Skeletal muscle cell (primary cell): ENCODE measurements around the gene GALR3.
A peak's percentile ranks its signal among the peaks of the same experiment; 100 is the strongest.

Experiments
- DNase-seq: peaks from one replicate; pipeline ENCODE4 v3.0.0-alpha.2; 2010; ENCODE audit warnings: low read depth
- H3K4me3 ChIP-seq: 2 replicates; pipeline ENCODE4 v1.5.1; 2011; ENCODE audit warnings: low read depth, mild to moderate bottlenecking, control low read depth, low read length, moderate library complexity

GALR3 gene

GRCh38 chr22:37818409-37819104 lies 4.6 kb upstream of the GALR3 start:
- no peak for DNase-seq
- peak overlapping the region; percentile 31 for H3K4me3 ChIP-seq

- peak overlapping the region; percentile 31 for H3K4me3 ChIP-seq
These were observed 4.1 kb upstream of the GALR3 start for GRCh38 chr22:37819105-37819433.

GRCh38 chr22:37820350-37820749 lies 2.8 kb upstream of the GALR3 start:
- H3K4me3 ChIP-seq: no peak overlapping the region
- DNase-seq: no peak

More at GRCh38 chr22:37819105-37819433, 4.1 kb upstream of the GALR3 start:
- DNase-seq: no peak

- no peak overlapping the region for H3K4me3 ChIP-seq
- DNase-seq: no peak
These were observed 926 bp upstream of the GALR3 start for GRCh38 chr22:37822079-37822833.

- peak overlapping the region; percentile 38 for H3K4me3 ChIP-seq
- DNase-seq: no peak
These were observed 1.8 kb downstream of the GALR3 start for GRCh38 chr22:37824674-37825641.

GRCh38 chr22:37827056-37827455 lies 3.9 kb downstream of the GALR3 start:
- H3K4me3 ChIP-seq: no peak overlapping the region
- DNase-seq: no peak

GRCh38 chr22:37830093-37830842 lies 7.1 kb downstream of the GALR3 start:
- no peak for DNase-seq
- no peak overlapping the region for H3K4me3 ChIP-seq

GRCh38 chr22:37831472-37831871 lies 8.3 kb downstream of the GALR3 start:
- H3K4me3 ChIP-seq: no peak overlapping the region
- no peak for DNase-seq

GRCh38 chr22:37832022-37832857 lies 9.1 kb downstream of the GALR3 start:
- no peak for DNase-seq
- no peak overlapping the region for H3K4me3 ChIP-seq

GRCh38 chr22:37842015-37842793 lies 19.0 kb downstream of the GALR3 start:
- no peak overlapping the region for H3K4me3 ChIP-seq
- DNase-seq: no peak

GRCh38 chr22:37843741-37844089 lies 20.5 kb downstream of the GALR3 start:
- H3K4me3 ChIP-seq: peak overlapping the region; percentile 67

GRCh38 chr22:37844904-37845329 lies 21.7 kb downstream of the GALR3 start:
- DNase-seq: no peak
- H3K4me3 ChIP-seq: peak overlapping the region; percentile 67

More at GRCh38 chr22:37843741-37844089, 20.5 kb downstream of the GALR3 start:
- no peak for DNase-seq

GRCh38 chr22:37846433-37846832 lies 23.3 kb downstream of the GALR3 start:
- DNase-seq: no peak
- no peak overlapping the region for H3K4me3 ChIP-seq

GRCh38 chr22:37848587-37849088 lies 25.5 kb downstream of the GALR3 start:
- no peak for DNase-seq
- H3K4me3 ChIP-seq: peak overlapping the region; percentile 86

GRCh38 chr22:37849089-37849751 lies 26.0 kb downstream of the GALR3 start, which contains the start of gene EIF3L:
TSS of gene EIF3L (plus strand) at chr22:37849419. CDS start at chr22:37849450, 31 bp downstream.
- peak; percentile 49 for DNase-seq
- peak within 1 kb of the TSS; percentile 86 for H3K4me3 ChIP-seq

- no peak overlapping the region for H3K4me3 ChIP-seq
- no peak for DNase-seq
These were observed 27.6 kb downstream of the GALR3 start for GRCh38 chr22:37850801-37851200.

GRCh38 chr22:37852418-37852817 lies 29.2 kb downstream of the GALR3 start:
- no peak for DNase-seq
- H3K4me3 ChIP-seq: no peak overlapping the region
